OCI-LY7 (cell line): Measurements from ENCODE around the gene ANKRD34A. TPM values are rescaled to one million over a fixed set of nuclear protein-coding genes. Genes with fewer than 3 reads are reported as not detected.
A peak's percentile ranks its signal among the peaks of the same experiment; 100 is the strongest.

Experiments used
- BruUV-seq: library from RNA; stranded (reverse); fragments of 400-500 nt; replicated peaks from 2 replicates; lab custom pipeline; 2021; lab: Mats Ljungman, UMichigan
- CTCF ChIA-PET: fragments of 300-600 bp; sonication (Branson Sonifier 250); formaldehyde crosslinking; loops from one replicate; lab custom pipeline; 2022; ENCODE audit warnings: antibody characterized with exemption; ENCODE audit not compliant: unreplicated experiment; lab: Charles Lee
- POLR2A ChIA-PET: fragments of 300-600 bp; sonication (Branson Sonifier 250); formaldehyde crosslinking; loops from one replicate; lab custom pipeline; 2022; ENCODE audit warnings: antibody characterized with exemption; lab: Charles Lee
- DNase-seq: peaks from one replicate; pipeline ENCODE4 v3.0.0-alpha.2; 2015; ENCODE audit warnings: low spot score
- H2AFZ ChIP-seq: fragments of 200-600 bp; sonication (generic), shearing (Covaris generic); 2 replicates; pipeline ENCODE4 v1.6.1; 2014; ENCODE audit warnings: mild to moderate bottlenecking, antibody characterized with exemption, low read length, moderate library complexity
- H3K27ac ChIP-seq: fragments of 200-600 bp; sonication (generic); 2 replicates; pipeline ENCODE4 v1.5.1; 2014; ENCODE audit warnings: mixed run types, low read depth, mild to moderate bottlenecking, moderate library complexity, low read length, inconsistent platforms; ENCODE audit not compliant: poor library complexity, severe bottlenecking
- H3K36me3 ChIP-seq: fragments of 200-600 bp; sonication (generic); 2 replicates; pipeline ENCODE4 v1.6.1; 2014; ENCODE audit warnings: mild to moderate bottlenecking, antibody characterized with exemption, low read length, moderate library complexity, mixed read lengths; ENCODE audit not compliant: insufficient read depth
- H3K4me1 ChIP-seq: fragments of 200-600 bp; sonication (generic); 2 replicates; pipeline ENCODE4 v1.5.1; 2014; ENCODE audit warnings: mild to moderate bottlenecking, low read length; ENCODE audit not compliant: insufficient read depth, poor library complexity, severe bottlenecking
- H3K4me2 ChIP-seq: fragments of 200-600 bp; sonication (generic); 2 replicates; pipeline ENCODE4 v1.6.1; 2014; ENCODE audit warnings: mild to moderate bottlenecking, low read length
- H3K4me3 ChIP-seq: fragments of 200-600 bp; sonication (generic); 2 replicates; pipeline ENCODE4 v1.5.1; 2014; ENCODE audit warnings: mild to moderate bottlenecking, low read depth, low read length; ENCODE audit not compliant: poor library complexity, severe bottlenecking
- H3K79me2 ChIP-seq: fragments of 200-600 bp; sonication (generic); 2 replicates; pipeline ENCODE4 v1.6.1; 2016; ENCODE audit warnings: low read depth, mild to moderate bottlenecking, low read length, moderate library complexity, mixed read lengths; ENCODE audit not compliant: insufficient read depth
- H3K9me2 ChIP-seq: fragments of 200-600 bp; sonication (generic); 2 replicates; pipeline ENCODE4 v1.6.1; 2016; ENCODE audit warnings: mild to moderate bottlenecking, low read length, mixed read lengths; ENCODE audit not compliant: insufficient read depth
- H3K9me3 ChIP-seq: fragments of 200-600 bp; sonication (generic); 2 replicates; pipeline ENCODE4 v1.6.1; 2014; ENCODE audit warnings: mild to moderate bottlenecking, mixed run types, low read length, mixed read lengths
- H4K20me1 ChIP-seq: fragments of 200-600 bp; sonication (generic); 2 replicates; pipeline ENCODE4 v1.6.1; 2014; ENCODE audit warnings: mild to moderate bottlenecking, antibody characterized with exemption, low read length, moderate library complexity, mixed read lengths; ENCODE audit not compliant: insufficient read depth
- CTCF ChIP-seq: fragments of 200-600 bp; sonication (generic); conservative IDR thresholded peaks from 2 replicates; pipeline ENCODE4 v1.5.1; 2014; ENCODE audit warnings: mild to moderate bottlenecking, antibody characterized with exemption, low read length, moderate library complexity, mixed read lengths
- EZH2phosphoT487 ChIP-seq: fragments of 200-600 bp; sonication (generic); IDR thresholded peaks from 2 replicates; pipeline ENCODE4 v1.6.1; 2018; ENCODE audit warnings: low read depth, borderline replicate concordance, mild to moderate bottlenecking, mixed run types, antibody characterized with exemption, low read length, moderate library complexity, mixed read lengths
- intact Hi-C: fragments of 100-400 bp; cut with micrococcal nuclease; formaldehyde crosslinking; loops from one replicate; pipeline ENCODE4 v1.10.0; 2022; ENCODE audit not compliant: unreplicated experiment
- total RNA-seq, 2 experiments: library from RNA; depleted of rRNA in 1 of 2; stranded (reverse); fragments of >200 nt in 1 of 2; shearing (Covaris generic) in 1 of 2; gene quantifications; 2 replicates each; pipeline ENCODE4 v1.2.3, GENCODE V29; 2014 to 2022

Gene ANKRD34A
- total RNA-seq, 2 experiments from 2014 or later: 1.9 to 4.8 TPM

DNA sequence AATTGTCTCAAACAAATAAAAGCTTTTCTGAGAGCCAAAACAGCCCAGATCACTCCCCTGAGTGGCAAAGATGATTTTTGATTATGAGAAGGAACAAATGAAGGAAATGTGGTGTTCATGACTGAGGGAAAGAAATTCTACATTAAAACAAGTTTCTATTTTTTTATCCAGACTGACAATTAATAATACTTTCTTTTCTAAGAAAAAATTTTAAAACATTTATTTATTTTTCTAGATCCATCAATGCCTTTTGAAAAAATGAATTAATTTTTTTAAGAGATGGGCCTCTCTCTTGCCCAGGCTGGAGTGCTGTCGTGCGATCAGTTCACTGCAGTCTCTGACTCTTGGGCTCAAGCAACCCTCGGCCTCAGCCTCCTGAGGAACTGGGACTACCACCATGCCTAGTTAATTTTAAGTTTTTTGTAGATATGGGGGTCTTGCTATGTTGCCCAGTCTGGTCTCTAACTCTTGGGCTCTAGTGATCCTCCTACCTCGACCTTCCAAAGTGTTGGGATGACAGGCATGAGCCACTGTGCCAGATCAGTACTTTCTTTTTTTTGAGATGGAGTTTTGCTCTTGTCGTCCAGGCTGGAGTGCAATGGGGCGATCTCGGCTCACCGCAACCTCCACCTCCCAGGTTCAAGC lies 43.2 kb upstream of the ANKRD34A start:
- H3K27ac ChIP-seq: no peak overlapping the region
- H3K4me2 ChIP-seq: 0 out of 2 replicates have a peak overlapping the region, but pooled peaks have one; percentile 62
- POLR2A ChIA-PET: interaction anchor here (0.6 to 2.4 kb wide), 5 partner anchors 15 to 30 kb away, joined by 3 to 14 read pairs (median 5); no protein-coding TSS in a partner anchor

DNA sequence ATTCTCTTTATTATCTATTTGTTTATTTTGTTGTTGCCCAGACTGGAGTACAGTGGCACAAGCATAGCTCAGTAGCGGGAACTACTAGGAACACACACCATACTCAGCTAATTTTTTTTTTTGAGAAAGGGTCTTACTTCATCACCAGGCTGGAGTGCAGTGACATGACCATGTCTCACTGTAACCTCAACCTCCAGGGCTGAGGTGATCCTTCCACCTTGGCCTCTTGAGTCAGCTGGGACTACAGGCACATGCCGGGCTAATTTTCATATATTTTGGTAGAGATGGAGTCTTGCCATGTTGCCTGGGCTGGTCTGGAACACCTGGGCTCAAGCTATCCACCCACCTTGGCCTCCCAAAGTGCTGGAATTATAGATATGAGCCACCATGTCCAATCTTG lies 37.3 kb upstream of the ANKRD34A start:
- Histone ChIP-seq H3K9me2 (no peaks in the 10 kb centered on the region), H3K79me2 (peaks cover 8% of the 10 kb centered on the region; the same call in 1 of the 2 replicates), H3K4me3 (no peak overlapping the region), H2AFZ (no peak overlapping the region), H3K27ac (no peak overlapping the region), H3K36me3 (no peaks in the 10 kb centered on the region), H3K4me1 (peaks cover 34% of the 10 kb centered on the region), H3K9me3 (no peaks in the 10 kb centered on the region), H4K20me1 (no peaks in the 10 kb centered on the region), H3K4me2 (no peak overlapping the region)
- TF ChIP-seq CTCF (no peak), EZH2phosphoT487 (no peak)
- CTCF ChIA-PET: interaction anchor here (0.6 to 1.7 kb wide), 2 partner anchors 22 to 83 kb away, joined by 3 to 9 read pairs; partner anchors contain the start of gene PEX11B
- DNase-seq: no peak
- intact Hi-C loops: no loop called here
- POLR2A ChIA-PET: interaction anchor here (1.1 to 1.7 kb wide), 3 partner anchors 23 to 143 kb away, joined by 4 to 6 read pairs (median 6); partner anchors contain the start of genes ANKRD34A, PIAS3 and POLR3GL
- no TSS peak for BruUV-seq

More for the DNA sequence above, 43.2 kb upstream of the ANKRD34A start:
- no peaks in the 10 kb centered on the region for H4K20me1 ChIP-seq
- TF ChIP-seq CTCF: peak; percentile 62; the same call in 1 of the 2 replicates
- TF ChIP-seq EZH2phosphoT487: no peak
- no peaks in the 10 kb centered on the region for H3K36me3 ChIP-seq
- no peaks in the 10 kb centered on the region for H3K9me2 ChIP-seq
- no peak overlapping the region for H3K4me3 ChIP-seq
- no peaks in the 10 kb centered on the region for H3K9me3 ChIP-seq
- intact Hi-C loops: loop anchor here (1.0 kb wide), 2 partner anchors 11 to 30 kb away; partner anchors contain the start of gene TXNIP
- peaks cover 8% of the 10 kb centered on the region for H3K4me1 ChIP-seq
- peak overlapping the region; percentile 76; the same call in 1 of the 2 replicates for H2AFZ ChIP-seq
- no peak for DNase-seq
- CTCF ChIA-PET: interaction anchor here (4.0 kb wide), 1 partner anchor 30 kb away, joined by 20 read pairs; no protein-coding TSS in a partner anchor
- no peaks in the 10 kb centered on the region for H3K79me2 ChIP-seq
- BruUV-seq: no TSS peak
